Mesenchymal stem cell (in vitro differentiated cells and primary cell): ENCODE results near the gene LAYN.

Experiments used
- DNase-seq: peaks from one replicate; pipeline ENCODE4 v3.0.0-alpha.2; 2013
- H2AFZ ChIP-seq: one replicate; pipeline ENCODE4 v1.6.1; 2013; ENCODE audit warnings: low read depth, mild to moderate bottlenecking, control low read depth, inconsistent platforms, low read length, moderate library complexity
- H2AK5ac ChIP-seq: 2 replicates; pipeline ENCODE4 v1.6.1; 2013; ENCODE audit warnings: low read length, moderate library complexity, mild to moderate bottlenecking, inconsistent platforms; ENCODE audit not compliant: severe bottlenecking
- H2BK120ac ChIP-seq: one replicate; pipeline ENCODE4 v1.6.1; 2013; ENCODE audit warnings: low read depth, mild to moderate bottlenecking, inconsistent platforms, low read length, moderate library complexity
- H2BK12ac ChIP-seq, 2 experiments: one replicate each; pipeline ENCODE4 v1.6.1; 2013; ENCODE audit warnings: inconsistent platforms in 2 of 2, low read length in 2 of 2, mild to moderate bottlenecking in 2 of 2, moderate library complexity in 2 of 2, control low read depth in 1 of 2
- H2BK15ac ChIP-seq: one replicate; pipeline ENCODE4 v1.6.1; 2013; ENCODE audit warnings: mild to moderate bottlenecking, low read depth, inconsistent platforms; ENCODE audit not compliant: poor library complexity, severe bottlenecking
- H2BK5ac ChIP-seq: 2 replicates; pipeline ENCODE4 v1.6.1; 2013; ENCODE audit warnings: low read depth, mild to moderate bottlenecking, low read length, control low read depth, inconsistent platforms; ENCODE audit not compliant: poor library complexity, severe bottlenecking
- H3K14ac ChIP-seq, 2 experiments: one replicate each; pipeline ENCODE4 v1.6.1; 2013; ENCODE audit warnings: inconsistent platforms in 2 of 2, low read length in 2 of 2, control low read depth in 1 of 2, mild to moderate bottlenecking in 1 of 2, moderate library complexity in 1 of 2
- H3K18ac ChIP-seq, 2 experiments: one replicate each; pipeline ENCODE4 v1.6.1; 2013; ENCODE audit warnings: inconsistent platforms in 2 of 2, low read length in 2 of 2, control low read depth in 1 of 2, low read depth in 1 of 2, mild to moderate bottlenecking in 1 of 2
- H3K23ac ChIP-seq, 2 experiments: one replicate each; pipeline ENCODE4 v1.6.1; 2013; ENCODE audit warnings: inconsistent platforms in 2 of 2, low read length in 2 of 2, mild to moderate bottlenecking in 2 of 2, moderate library complexity in 2 of 2, control low read depth in 1 of 2
- H3K27ac ChIP-seq: 2 replicates; pipeline ENCODE4 v1.5.1; 2013; ENCODE audit warnings: mild to moderate bottlenecking, moderate library complexity, low read length, control low read depth, inconsistent platforms; ENCODE audit not compliant: poor library complexity, severe bottlenecking
- H3K27me3 ChIP-seq, 2 experiments: 2 replicates each; pipeline versions ENCODE4 v1.6.1 to v1.7.0; 2013; ENCODE audit warnings: low read length in 2 of 2, mild to moderate bottlenecking in 2 of 2, moderate library complexity in 2 of 2, control low read depth in 1 of 2, inconsistent platforms in 1 of 2; ENCODE audit not compliant: control insufficient read depth in 1 of 2, insufficient read depth in 1 of 2
- H3K36me3 ChIP-seq, 2 experiments: 2 replicates each; pipeline versions ENCODE4 v1.6.1 to v1.7.0; 2013; ENCODE audit warnings: low read length in 2 of 2, control low read depth in 1 of 2, inconsistent platforms in 1 of 2, low read depth in 1 of 2, mild to moderate bottlenecking in 1 of 2; ENCODE audit not compliant: insufficient read depth in 2 of 2, control insufficient read depth in 1 of 2
- H3K4ac ChIP-seq, 2 experiments: one replicate each; pipeline ENCODE4 v1.6.1; 2013; ENCODE audit warnings: inconsistent platforms in 2 of 2, low read length in 2 of 2, mild to moderate bottlenecking in 2 of 2, moderate library complexity in 2 of 2, control low read depth in 1 of 2, low read depth in 1 of 2
- H3K4me1 ChIP-seq: 2 replicates; pipeline ENCODE4 v1.6.1; 2013; ENCODE audit warnings: low read depth, low read length, control low read depth; ENCODE audit not compliant: control insufficient read depth, insufficient read depth
- H3K4me2 ChIP-seq: 2 replicates; pipeline ENCODE4 v1.6.1; 2013; ENCODE audit warnings: low read length, mild to moderate bottlenecking, inconsistent platforms; ENCODE audit not compliant: poor library complexity, severe bottlenecking
- H3K4me3 ChIP-seq, 2 experiments: 2 replicates each; pipeline versions ENCODE4 v1.5.1 to v1.7.0; 2013; ENCODE audit warnings: low read length in 2 of 2, mild to moderate bottlenecking in 2 of 2, control low read depth in 1 of 2, low read depth in 1 of 2; ENCODE audit not compliant: insufficient read depth in 1 of 2
- H3K79me1 ChIP-seq: replicated peaks from 2 replicates; pipeline ENCODE4 v1.6.1; 2013; ENCODE audit warnings: mild to moderate bottlenecking, control low read depth, low read length, inconsistent platforms; ENCODE audit not compliant: poor library complexity, severe bottlenecking
- H3K9ac ChIP-seq: 2 replicates; pipeline ENCODE4 v1.7.0; 2013; ENCODE audit warnings: mild to moderate bottlenecking, low read length, moderate library complexity
- H3K9me3 ChIP-seq: 2 replicates; pipeline ENCODE4 v1.7.0; 2013; ENCODE audit warnings: mild to moderate bottlenecking, low read length; ENCODE audit not compliant: control insufficient read depth
- H4K8ac ChIP-seq: one replicate; pipeline ENCODE4 v1.6.1; 2013; ENCODE audit warnings: inconsistent platforms, mild to moderate bottlenecking, low read length, moderate library complexity
- H4K91ac ChIP-seq: one replicate; pipeline ENCODE4 v1.6.1; 2013; ENCODE audit warnings: mild to moderate bottlenecking, low read length, inconsistent platforms
- WGBS: methylation state at CpG from one replicate; pipeline ENCODE4 v1.1.7; 2013; ENCODE audit warnings: mixed read lengths; 5-methylcytosine and 5-hydroxymethylcytosine counted together

LAYN gene

GRCh38 chr11:111540937-111541253, 375 bp downstream of the LAYN start:
- Histone ChIP-seq H2AK5ac (no peak overlapping the region), H2BK15ac (peak overlapping the region; percentile 75), H3K9ac (peak overlapping the region; percentile 85), H2BK5ac (peak overlapping the region; percentile 10), H3K4me1 (peaks cover 16% of the 10 kb centered on the region), H2AFZ (peak overlapping the region; percentile 96), H3K23ac (peak overlapping the region in 1 of 2 experiments; percentile 67), H2BK12ac (no peak overlapping the region), H3K4me2 (peak overlapping the region; percentile 93), H3K27me3 (no peaks in the 10 kb centered on the region), H3K14ac (peak overlapping the region in 1 of 2 experiments; percentile 99), H3K36me3 (peaks cover 10 to 13% of the 10 kb centered on the region in 2 experiments), H3K79me1 (peaks cover 11% of the 10 kb centered on the region), H3K4ac (peak overlapping the region; percentile 54), H2BK120ac (peak overlapping the region; percentile 25), H3K9me3 (no peaks in the 10 kb centered on the region), H3K4me3 (peak overlapping the region; percentile 85), H4K8ac (peak overlapping the region; percentile 61), H4K91ac (peak overlapping the region; percentile 73), H3K27ac (peak overlapping the region; percentile 71), H3K18ac (peak overlapping the region; percentile 88 to 97)
- under 1% methylated on average over 21 of the region's 22 CpGs for WGBS
- no peak for DNase-seq

GRCh38 chr11:111541254-111542061, 938 bp downstream of the LAYN start:
- Histone ChIP-seq H3K4me1 (peaks cover 16% of the 10 kb centered on the region), H2BK5ac (peak overlapping the region; percentile 10), H3K27me3 (no peaks in the 10 kb centered on the region), H4K8ac (peak overlapping the region; percentile 61), H3K4me3 (peak overlapping the region; percentile 85), H3K9me3 (no peaks in the 10 kb centered on the region), H2AK5ac (no peak overlapping the region), H2AFZ (peak overlapping the region; percentile 96), H3K4me2 (peak overlapping the region; percentile 93), H3K36me3 (peaks cover 15 to 16% of the 10 kb centered on the region in 2 experiments), H2BK12ac (no peak overlapping the region), H3K18ac (peak overlapping the region; percentile 88 to 97), H3K79me1 (peaks cover 11% of the 10 kb centered on the region), H2BK120ac (peak overlapping the region; percentile 25), H2BK15ac (peak overlapping the region; percentile 56), H3K9ac (peak overlapping the region; percentile 85), H4K91ac (peak overlapping the region; percentile 73), H3K27ac (peak overlapping the region; percentile 71), H3K14ac (peak overlapping the region in 1 of 2 experiments; percentile 99), H3K4ac (peak overlapping the region; percentile 54 to 60), H3K23ac (peak overlapping the region in 1 of 2 experiments; percentile 67)
- 2% methylated on average over 41 of the region's 41 CpGs for WGBS
- peak; percentile 90 for DNase-seq

- Histone ChIP-seq H3K79me1 (peaks cover 14% of the 10 kb centered on the region), H4K91ac (no peak overlapping the region), H3K18ac (no peak overlapping the region), H3K27ac (no peak overlapping the region), H2BK12ac (no peak overlapping the region), H3K4me2 (no peak overlapping the region), H3K9me3 (no peaks in the 10 kb centered on the region), H3K4me1 (peaks cover 16% of the 10 kb centered on the region), H3K4ac (no peak overlapping the region), H3K27me3 (no peaks in the 10 kb centered on the region), H2BK120ac (no peak overlapping the region), H3K36me3 (peaks cover 19 to 28% of the 10 kb centered on the region in 2 experiments), H4K8ac (no peak overlapping the region), H2AFZ (no peak overlapping the region), H3K14ac (no peak overlapping the region), H3K9ac (no peak overlapping the region), H2AK5ac (no peak overlapping the region), H2BK5ac (no peak overlapping the region), H3K4me3 (no peak overlapping the region), H3K23ac (no peak overlapping the region), H2BK15ac (no peak overlapping the region)
- DNase-seq = no peak
- 97% methylated on average over 10 of the region's 10 CpGs for WGBS
These were observed 2.2 kb downstream of the LAYN start for GRCh38 chr11:111542606-111543275.

- no peak overlapping the region for H4K91ac ChIP-seq
- no peak overlapping the region for H4K8ac ChIP-seq
- H3K79me1 ChIP-seq = peaks cover 10% of the 10 kb centered on the region
- no peak for DNase-seq
- H2BK12ac ChIP-seq = peak overlapping the region in 1 of 2 experiments; percentile 43
- no peak overlapping the region for H3K4ac ChIP-seq
- peaks cover 28 to 56% of the 10 kb centered on the region in 2 experiments for H3K36me3 ChIP-seq
- no peak overlapping the region for H2BK5ac ChIP-seq
- H3K14ac ChIP-seq = no peak overlapping the region
- no peak overlapping the region for H2BK120ac ChIP-seq
- no peak overlapping the region for H3K23ac ChIP-seq
- H3K18ac ChIP-seq = peak overlapping the region in 1 of 2 experiments; percentile 41
- H3K4me3 ChIP-seq = no peak overlapping the region
- no peak overlapping the region for H2AFZ ChIP-seq
- no peak overlapping the region for H3K4me2 ChIP-seq
- H3K27me3 ChIP-seq = no peaks in the 10 kb centered on the region
- H2BK15ac ChIP-seq = no peak overlapping the region
- H3K4me1 ChIP-seq = no peaks in the 10 kb centered on the region
- H3K27ac ChIP-seq = no peak overlapping the region
- H3K9ac ChIP-seq = no peak overlapping the region
- H2AK5ac ChIP-seq = no peak overlapping the region
- H3K9me3 ChIP-seq = no peaks in the 10 kb centered on the region
- WGBS = 98% methylated on average over 1 of the region's 2 CpGs
These were observed 8.0 kb downstream of the LAYN start for GRCh38 chr11:111548525-111548924.
